Measurements from ENCODE around the gene KIFC1. TPM values are rescaled to one million over a fixed set of nuclear protein-coding genes. Genes with fewer than 3 reads are reported as not detected.

KIFC1 gene
- total RNA-seq, 1 donor from 2014 or later: 127 TPM

- intact Hi-C loops (cut with micrococcal nuclease): loop anchor here (1.0 to 5.0 kb wide), 9 partner anchors 8 to 438 kb away; partner anchors contain the start of genes CUTA, KIFC1, RING1 and RPS18
Observed at GRCh38 chr6:33410050-33410710, 18.6 kb downstream of the KIFC1 start.

GRCh38 chr6:33410711-33411631 lies 19.3 kb downstream of the KIFC1 start, which contains the start of gene PHF1:
PHF1 (plus strand) TSS chr6:33411014; CDS start chr6:33412264, 1,250 bp downstream.
- intact Hi-C loops (cut with micrococcal nuclease): loop anchor here (1.0 to 5.0 kb wide), 9 partner anchors 7 to 439 kb away; partner anchors contain the start of genes CUTA, KIFC1, RING1 and RPS18

GRCh38 chr6:33411632-33412005 lies 20.0 kb downstream of the KIFC1 start:
- intact Hi-C loops (cut with micrococcal nuclease): loop anchor here (2.0 to 5.0 kb wide), 4 partner anchors 13 to 439 kb away; partner anchors contain the start of genes RING1, RPS18 and VPS52

- intact Hi-C loops (cut with micrococcal nuclease): loop anchor here (5.0 kb wide), 3 partner anchors 140 to 440 kb away; partner anchors contain the start of genes RING1, RPS18 and VPS52
Observed at GRCh38 chr6:33412140-33413009, 20.8 kb downstream of the KIFC1 start.

GRCh38 chr6:33413241-33414120 lies 21.9 kb downstream of the KIFC1 start:
- intact Hi-C loops (cut with micrococcal nuclease): loop anchor here (5.0 kb wide), 3 partner anchors 141 to 441 kb away; partner anchors contain the start of genes RING1, RPS18 and VPS52

GRCh38 chr6:33414592-33415271 lies 23.1 kb downstream of the KIFC1 start:
- intact Hi-C loops (cut with micrococcal nuclease): loop anchor here (5.0 kb wide), 3 partner anchors 142 to 442 kb away; partner anchors contain the start of genes RING1, RPS18 and VPS52

- intact Hi-C loops (cut with micrococcal nuclease): no loop called here
Observed at GRCh38 chr6:33415831-33416230, 24.2 kb downstream of the KIFC1 start.

GRCh38 chr6:33416386-33417127 lies 24.9 kb downstream of the KIFC1 start:
- intact Hi-C loops (cut with micrococcal nuclease): no loop called here

GRCh38 chr6:33417128-33417902 lies 25.7 kb downstream of the KIFC1 start:
- intact Hi-C loops (cut with micrococcal nuclease): no loop called here

GRCh38 chr6:33417903-33418689 lies 26.5 kb downstream of the KIFC1 start, which contains the start of gene CUTA:
CUTA (minus strand) TSS chr6:33418107; CDS start chr6:33418000, 107 bp downstream.
- intact Hi-C loops (cut with micrococcal nuclease): loop anchor here (1.0 to 2.0 kb wide), 5 partner anchors 8 to 371 kb away; partner anchors contain the start of genes LEMD2 and ZBTB22

- intact Hi-C loops (cut with micrococcal nuclease): loop anchor here (1.0 to 2.0 kb wide), 5 partner anchors 8 to 370 kb away; partner anchors contain the start of genes LEMD2 and ZBTB22
Observed at GRCh38 chr6:33418690-33419291, 27.2 kb downstream of the KIFC1 start.

- intact Hi-C loops (cut with micrococcal nuclease): loop anchor here (2.0 kb wide), 2 partner anchors 151 to 369 kb away; partner anchors contain the start of gene LEMD2
Observed at GRCh38 chr6:33419580-33420490, 28.2 kb downstream of the KIFC1 start, which contains the start of gene SYNGAP1. SYNGAP1 (plus strand) TSS chr6:33420065; CDS start chr6:33420265, 200 bp downstream.

- intact Hi-C loops (cut with micrococcal nuclease): no loop called here
Observed at GRCh38 chr6:33420491-33421343, 29.1 kb downstream of the KIFC1 start.

GRCh38 chr6:33421344-33421643 lies 29.7 kb downstream of the KIFC1 start:
- intact Hi-C loops (cut with micrococcal nuclease): no loop called here

All from T-helper 2 cell treated with Interferon-gamma antibody and Interleukin-4, amounts not matched to agents 100 ng/mL and 5 ng/mL, for 36 hours (primary cell).